Gastrocnemius medialis (tissue), 4 donors: Measurements from ENCODE around the gene FAHD2A.
A peak's percentile ranks its signal among the peaks of the same experiment; 100 is the strongest.

ENCODE experiments used
- POLR2A ChIP-seq, 2 donors: fragments of 450-650 bp; IDR thresholded peaks; one replicate each; pipeline ENCODE4 v1.6.1; 2017; ENCODE audit warnings: antibody characterized with exemption in 2 of 2, mild to moderate bottlenecking in 2 of 2, moderate library complexity in 2 of 2
- TF ChIP-seq, protein P1 (sequence below), 5 experiments: fragments of 450-650 bp in 3 of 5; fragments of 200-600 bp in 2 of 5; sonication (generic) in 2 of 5; IDR thresholded peaks in 4 of 5; conservative IDR thresholded peaks in 1 of 5; 1 replicate in 4 of 5; 2 replicates in 1 of 5; pipeline ENCODE4 v1.5.1; 2016 to 2019; ENCODE audit warnings: antibody characterized with exemption in 5 of 5, mild to moderate bottlenecking in 3 of 5, moderate library complexity in 3 of 5

DNA sequence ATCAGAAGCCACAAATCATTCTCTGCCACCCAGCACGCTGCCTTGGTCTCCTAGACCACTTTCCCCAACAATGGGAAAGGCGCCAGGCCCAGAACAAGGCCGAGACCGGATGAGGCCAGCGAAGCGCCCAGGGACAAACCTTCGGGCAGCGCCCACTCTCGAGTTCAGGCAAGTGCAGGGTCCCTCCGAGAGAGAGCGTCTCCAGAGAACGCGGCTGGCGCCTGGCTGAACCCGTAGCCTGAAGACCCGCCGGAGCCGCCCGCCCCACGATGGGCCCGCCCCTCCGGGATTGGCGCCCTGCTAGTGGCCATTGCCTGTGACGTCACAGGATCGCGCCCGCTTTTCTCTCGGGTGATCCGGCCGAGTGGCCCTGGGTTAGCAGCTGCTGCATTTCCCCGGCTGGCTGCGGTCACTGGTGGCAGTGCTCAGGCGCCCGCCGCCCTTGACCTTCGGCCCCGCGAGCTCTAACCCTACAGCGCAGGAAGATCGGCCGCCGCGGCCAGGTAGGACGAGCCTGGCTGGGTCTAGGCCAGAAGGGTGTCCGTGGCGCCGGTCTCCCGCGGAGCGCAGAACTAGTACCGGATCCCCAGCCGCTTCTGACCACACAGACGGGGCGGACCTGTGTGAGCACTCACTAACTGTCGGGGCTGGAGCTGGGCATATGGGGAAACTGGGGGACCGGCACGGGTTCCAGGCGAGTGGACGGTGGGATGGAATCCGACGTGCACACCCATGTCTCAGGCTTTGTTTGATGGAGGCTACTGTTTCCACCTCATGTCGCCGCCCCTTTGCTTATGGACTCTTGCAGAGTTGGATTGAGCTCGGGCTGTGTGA lies at the start of gene FAHD2A:
- TF ChIP-seq, protein P1, sequence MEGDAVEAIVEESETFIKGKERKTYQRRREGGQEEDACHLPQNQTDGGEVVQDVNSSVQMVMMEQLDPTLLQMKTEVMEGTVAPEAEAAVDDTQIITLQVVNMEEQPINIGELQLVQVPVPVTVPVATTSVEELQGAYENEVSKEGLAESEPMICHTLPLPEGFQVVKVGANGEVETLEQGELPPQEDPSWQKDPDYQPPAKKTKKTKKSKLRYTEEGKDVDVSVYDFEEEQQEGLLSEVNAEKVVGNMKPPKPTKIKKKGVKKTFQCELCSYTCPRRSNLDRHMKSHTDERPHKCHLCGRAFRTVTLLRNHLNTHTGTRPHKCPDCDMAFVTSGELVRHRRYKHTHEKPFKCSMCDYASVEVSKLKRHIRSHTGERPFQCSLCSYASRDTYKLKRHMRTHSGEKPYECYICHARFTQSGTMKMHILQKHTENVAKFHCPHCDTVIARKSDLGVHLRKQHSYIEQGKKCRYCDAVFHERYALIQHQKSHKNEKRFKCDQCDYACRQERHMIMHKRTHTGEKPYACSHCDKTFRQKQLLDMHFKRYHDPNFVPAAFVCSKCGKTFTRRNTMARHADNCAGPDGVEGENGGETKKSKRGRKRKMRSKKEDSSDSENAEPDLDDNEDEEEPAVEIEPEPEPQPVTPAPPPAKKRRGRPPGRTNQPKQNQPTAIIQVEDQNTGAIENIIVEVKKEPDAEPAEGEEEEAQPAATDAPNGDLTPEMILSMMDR (IDR thresholded peaks at IDR 0.05 in 4 of 5, conservative IDR thresholded peaks at IDR 0.05 in 1 of 5) = no peak
- peak; percentile 69 to 74 for TF ChIP-seq POLR2A (IDR thresholded peaks at IDR 0.05)
